Stimulated activated CD4-positive, alpha-beta T cell treated with anti-CD3 and anti-CD28 coated beads, Interleukin-2, amount 100 ng/mL, for 24 hours (primary cell): Measurements from ENCODE around the gene NTF4.
"Not testable (repeated sequence)": the region's sequence is repeated elsewhere in the genome, so short reads cannot be mapped to it uniquely, and the experiment has no call there.

Experiments used
- DNase-seq, 2 donors: peaks; one replicate each; pipeline ENCODE4 v3.0.0-alpha.2; 2020

The NTF4 gene

DNA sequence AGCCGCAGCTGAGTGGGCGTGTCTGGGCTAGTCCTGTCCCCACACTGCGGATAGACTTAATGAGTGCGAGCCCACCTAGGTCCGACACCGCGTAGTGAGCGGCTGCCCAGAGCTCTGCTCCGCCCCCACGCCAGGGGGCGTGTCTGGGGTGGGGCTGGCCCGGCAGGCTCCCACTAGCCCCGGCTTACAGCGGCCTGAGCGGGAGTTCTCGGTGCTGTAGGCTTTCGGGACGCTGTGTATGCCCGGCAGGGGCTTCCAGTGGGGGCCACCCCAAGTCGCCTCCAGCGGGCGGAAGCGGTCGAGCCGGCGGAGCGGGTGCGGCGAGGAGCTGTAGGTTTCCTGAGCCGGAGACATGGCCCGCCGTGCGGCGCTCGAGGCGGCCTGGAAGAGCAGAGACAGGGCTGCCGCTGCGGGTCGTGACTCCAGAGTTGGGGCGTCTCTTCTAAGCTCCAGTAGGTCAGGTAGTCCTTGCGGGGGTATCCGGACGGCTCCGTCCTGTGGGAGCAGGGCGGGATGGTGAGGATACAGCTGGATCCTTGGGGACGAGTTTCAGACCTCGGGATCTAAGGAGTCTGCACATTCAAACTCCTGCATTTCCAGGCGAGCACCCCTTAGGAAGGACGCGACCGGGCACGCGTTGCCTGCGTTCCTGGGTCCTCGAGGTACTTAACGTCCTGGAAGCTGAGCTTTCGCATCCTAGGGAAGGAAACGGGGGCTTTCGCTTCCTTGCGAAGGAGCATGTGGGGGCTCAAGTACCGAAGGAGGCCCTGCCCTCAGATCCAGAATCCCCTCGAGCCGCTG lies 8.3 kb downstream of the NTF4 start:
- peak; percentile 61 to 64 for DNase-seq

DNA sequence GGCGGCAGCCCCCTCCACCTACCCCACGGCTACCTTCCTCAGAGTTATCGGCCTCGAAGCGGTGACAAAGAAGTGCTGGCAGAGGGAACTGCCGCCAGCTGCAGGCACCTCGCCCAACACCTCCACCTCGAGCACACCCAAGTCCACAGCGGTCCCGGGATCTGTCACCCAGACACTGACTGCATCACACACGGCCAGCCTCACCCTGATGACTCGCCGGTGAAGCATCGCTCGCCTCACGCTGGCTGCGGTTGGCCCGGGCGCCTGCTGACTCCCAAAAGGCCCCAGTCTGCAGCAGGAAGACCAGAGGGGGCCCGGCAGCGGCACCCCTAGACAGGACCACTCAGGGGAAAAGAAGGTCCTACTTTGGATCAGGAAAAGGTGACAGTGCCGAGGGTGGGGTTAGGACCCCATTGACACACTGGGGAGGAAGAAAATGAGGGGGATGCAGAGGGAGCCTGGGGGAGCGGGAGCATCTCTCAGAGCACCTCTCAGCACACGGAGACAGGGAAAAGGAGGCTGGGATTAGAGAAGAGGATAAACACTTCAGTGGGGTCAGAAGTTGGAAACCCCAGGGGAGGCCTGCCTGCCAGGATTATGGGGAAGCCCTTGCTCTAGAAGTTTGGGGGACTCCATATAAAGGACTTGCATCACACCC lies 14.1 kb downstream of the NTF4 start:
- DNase-seq = not testable (repeated sequence)

DNA sequence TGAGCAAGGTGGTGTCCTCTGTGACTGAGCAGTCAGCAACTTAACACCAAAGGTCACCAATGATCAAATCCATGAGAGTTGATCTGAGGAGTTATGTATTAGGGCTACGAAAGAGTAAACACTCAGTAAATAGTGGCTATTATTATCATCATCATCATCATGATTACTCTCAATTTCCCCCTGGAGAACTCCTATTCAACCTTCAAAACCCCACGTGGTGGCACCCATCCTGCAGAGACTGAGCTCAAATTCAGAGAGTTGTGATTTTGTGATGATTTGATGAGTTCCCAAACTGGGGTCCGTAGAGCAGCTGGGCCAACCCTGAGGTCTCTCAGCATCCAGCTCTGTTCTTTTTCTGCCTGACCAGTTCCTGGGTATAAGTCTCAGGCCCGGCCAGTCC lies 14.8 kb downstream of the NTF4 start:
- not testable (repeated sequence) for DNase-seq

DNA sequence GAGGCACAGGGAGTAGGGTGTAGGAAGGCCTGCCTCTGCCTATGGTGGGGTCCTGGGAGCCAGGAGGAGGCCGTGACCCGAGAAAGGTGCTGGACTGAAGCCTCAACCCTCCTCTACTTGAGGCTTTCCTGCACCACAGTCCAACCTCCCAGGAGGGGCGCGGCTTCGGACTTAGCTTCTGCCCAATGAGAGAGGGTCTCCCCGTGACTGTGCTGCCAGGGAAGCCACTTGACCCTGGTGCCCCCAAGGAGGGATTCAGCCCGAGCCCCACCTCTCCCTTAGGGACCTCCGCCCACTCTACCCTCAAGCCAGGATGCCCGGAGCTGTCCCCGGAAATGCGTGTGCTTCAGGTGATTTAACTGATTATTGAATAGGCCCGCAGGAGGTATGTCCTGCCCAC lies 15.6 kb downstream of the NTF4 start, which contains the start of gene CGB8:
Gene CGB8 (minus strand): TSS at position 101 of the 400 bp plus-strand sequence. CDS start 372 bp downstream, outside the sequence.
- DNase-seq = not testable (repeated sequence)

DNA sequence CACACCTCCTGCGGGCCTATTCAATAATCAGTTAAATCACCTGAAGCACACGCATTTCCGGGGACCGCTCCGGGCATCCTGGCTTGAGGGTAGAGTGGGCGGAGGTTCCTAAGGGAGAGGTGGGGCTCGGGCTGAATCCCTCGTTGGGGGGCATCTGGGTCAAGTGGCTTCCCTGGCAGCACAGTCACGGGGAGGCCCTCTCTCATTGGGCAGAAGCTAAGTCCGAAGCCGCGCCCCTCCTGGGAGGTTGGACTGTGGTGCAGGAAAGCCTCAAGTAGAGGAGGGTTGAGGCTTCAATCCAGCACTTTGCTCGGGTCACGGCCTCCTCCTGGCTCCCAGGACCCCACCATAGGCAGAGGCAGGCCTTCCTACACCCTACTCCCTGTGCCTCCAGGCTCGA lies 21.1 kb downstream of the NTF4 start, which contains the start of gene CGB5:
Gene CGB5 (plus strand): TSS at position 301 of the 400 bp plus-strand sequence. CDS start 362 bp downstream, outside the sequence.
- not testable (repeated sequence) for DNase-seq

DNA sequence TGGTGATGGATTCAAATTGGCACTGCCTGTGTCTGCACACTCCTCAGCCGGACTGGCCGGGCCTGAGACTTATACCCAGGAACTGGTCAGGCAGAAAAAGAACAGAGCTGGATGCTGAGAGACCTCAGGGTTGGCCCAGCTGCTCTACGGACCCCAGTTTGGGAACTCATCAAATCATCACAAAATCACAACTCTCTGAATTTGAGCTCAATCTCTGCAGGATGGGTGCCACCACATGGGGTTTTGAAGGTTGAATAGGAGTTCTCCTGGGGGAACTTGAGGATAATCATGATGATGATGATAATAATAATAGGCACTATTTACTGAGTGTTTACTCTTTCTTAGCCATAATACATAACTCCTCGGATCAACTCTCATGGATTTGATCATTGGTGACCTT lies 22.0 kb downstream of the NTF4 start:
- not testable (repeated sequence) for DNase-seq

DNA sequence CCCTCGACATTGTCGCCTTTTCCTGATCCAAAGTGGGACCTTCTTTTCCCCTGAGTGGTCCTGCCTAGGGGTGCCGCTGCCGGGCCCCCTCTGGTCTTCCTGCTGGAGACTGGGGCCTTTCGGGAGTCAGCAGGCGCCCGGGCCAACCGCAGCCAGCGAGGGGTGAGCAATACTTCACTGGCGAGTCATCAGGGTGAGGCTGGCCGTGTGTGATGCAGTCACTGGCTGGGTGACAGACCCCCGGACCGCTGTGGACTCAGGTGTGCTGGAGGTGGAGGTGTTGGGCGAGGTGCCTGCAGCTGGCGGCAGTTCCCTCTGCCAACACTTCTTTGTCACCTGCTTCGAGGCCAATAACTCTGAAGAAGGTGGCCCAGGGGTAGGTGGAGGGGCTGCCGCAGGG lies 22.4 kb downstream of the NTF4 start:
- no peak for DNase-seq

DNA sequence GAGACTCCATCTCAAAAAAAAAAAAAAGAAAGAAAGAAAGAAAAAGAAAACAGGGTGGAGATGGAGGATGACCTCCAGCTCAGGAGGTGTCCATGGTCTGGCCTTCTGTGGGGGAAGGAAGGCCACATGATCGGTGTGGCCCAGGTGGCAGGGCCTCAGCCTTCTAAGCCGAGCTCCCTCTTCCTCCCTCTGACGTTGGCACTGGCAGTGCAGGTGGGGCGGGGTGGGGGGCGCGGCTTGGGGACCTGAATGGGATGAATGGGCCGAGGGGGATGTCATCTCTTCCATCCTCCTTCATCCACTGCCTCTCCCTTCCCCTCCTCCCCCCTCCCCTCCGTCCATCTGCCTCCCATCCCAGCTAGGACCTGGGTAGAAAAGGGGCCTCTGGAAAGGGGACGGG lies 24.9 kb downstream of the NTF4 start:
- not testable (repeated sequence) for DNase-seq

DNA sequence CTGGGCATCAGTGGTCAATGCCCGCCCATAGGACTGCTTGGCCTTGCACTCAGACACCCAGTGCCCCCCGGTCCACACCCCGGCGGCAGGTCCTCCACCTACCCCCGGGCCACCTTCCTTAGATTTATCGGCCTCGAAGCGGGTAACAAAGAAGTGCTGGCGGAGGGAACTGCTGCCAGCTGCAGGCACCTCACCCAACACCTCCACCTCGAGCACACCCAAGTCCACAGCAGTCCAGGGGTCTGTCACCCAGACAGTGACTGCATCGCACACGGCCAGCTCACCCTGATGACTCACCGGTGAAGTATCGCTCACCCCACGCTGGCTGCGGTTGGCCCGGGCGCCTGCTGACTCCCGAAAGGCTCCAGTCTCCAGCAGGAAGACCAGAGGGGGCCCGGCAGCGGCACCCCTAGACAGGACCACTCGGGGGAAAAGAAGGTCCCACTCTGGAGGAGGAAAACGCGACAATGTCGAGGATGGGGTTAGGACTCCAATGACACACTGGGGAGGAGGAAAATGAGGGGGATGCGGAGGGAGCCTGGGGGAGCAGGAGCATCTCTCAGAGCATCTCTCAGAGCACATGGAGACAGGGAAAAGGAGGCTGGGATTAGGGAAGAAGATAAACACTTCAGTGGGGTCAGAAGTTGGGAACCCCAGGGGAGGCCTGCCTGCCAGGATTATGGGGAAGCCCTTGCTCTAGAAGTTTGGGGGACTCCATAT lies 25.9 kb downstream of the NTF4 start:
- not testable (repeated sequence) for DNase-seq

DNA sequence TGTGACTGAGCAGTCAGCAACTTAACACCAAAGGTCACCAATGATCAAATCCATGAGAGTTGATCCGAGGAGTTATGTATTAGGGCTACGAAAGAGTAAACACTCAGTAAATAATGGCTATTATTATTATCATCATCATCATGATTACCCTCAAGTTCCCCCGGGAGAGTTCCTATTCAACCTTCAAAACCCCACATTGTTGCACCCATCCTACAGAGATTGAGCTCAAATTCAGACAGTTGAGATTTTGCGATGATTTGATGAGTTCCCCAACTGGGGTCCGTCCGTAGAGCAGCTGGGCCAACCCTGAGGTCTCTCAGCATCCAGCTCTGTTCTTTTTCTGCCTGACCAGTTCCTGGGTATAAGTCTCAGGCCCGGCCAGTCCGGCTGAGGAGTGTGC lies 26.5 kb downstream of the NTF4 start:
- not testable (repeated sequence) for DNase-seq

DNA sequence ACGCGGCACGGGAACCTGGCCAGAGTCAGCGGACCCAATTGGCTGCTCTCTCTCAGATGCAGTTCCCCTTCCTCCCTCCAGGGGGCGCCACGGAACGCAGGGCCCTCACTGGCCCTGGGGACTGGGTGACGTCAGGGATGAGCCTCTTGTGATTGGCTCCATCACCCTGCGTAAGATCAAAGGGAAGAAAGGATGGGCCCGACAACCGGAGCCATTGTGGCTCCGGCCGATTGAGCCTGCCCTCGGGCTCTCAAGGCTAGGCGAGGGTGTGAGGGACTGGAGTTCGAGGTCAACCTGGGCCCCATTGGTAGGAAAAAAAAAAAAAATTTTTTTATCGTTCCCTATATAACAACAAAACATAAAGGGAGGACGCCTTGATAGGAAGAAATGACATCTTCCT lies 27.8 kb downstream of the NTF4 start, which contains the start of gene CGB1:
Gene CGB1 (minus strand): TSS at position 81 of the 400 bp plus-strand sequence. CDS start 184 bp downstream, outside the sequence.
- DNase-seq = peak; percentile 43 to 65

DNA sequence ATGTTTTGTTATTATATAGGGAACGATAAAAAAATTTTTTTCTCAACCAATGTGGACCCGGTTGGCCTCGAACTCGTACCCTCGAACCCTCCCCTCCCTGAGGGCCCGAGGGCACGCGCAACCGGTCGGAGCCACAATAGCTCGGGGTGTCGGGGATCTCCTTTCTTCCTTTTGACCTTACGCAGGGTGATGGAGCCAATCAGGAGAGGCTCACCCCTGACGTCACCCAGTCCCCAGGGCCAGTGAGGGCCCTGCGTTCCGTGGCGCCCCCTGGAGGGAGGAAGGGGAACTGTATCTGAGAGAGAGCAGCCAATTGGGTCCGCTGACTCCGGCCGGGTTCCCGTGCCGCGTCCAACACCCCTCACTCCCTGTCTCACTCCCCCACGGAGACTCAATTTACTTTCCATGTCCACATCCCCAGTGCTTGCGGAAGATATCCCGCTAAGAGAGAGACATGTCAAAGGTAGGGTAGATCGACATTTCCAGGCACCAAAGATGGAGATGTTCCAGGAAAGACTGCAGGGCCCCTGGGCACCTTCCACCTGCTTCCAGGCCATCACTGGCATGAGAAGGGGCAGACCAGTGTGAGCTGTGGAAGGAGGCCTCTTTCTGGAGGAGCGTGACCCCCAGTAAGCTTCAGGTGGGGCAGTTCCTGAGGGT lies 32.8 kb downstream of the NTF4 start, which contains the start of gene CGB2:
Gene CGB2 (plus strand): TSS at position 249 of the 660 bp plus-strand sequence. CDS start 206 bp downstream, at position 455.
- DNase-seq = peak; percentile 58 to 81

DNA sequence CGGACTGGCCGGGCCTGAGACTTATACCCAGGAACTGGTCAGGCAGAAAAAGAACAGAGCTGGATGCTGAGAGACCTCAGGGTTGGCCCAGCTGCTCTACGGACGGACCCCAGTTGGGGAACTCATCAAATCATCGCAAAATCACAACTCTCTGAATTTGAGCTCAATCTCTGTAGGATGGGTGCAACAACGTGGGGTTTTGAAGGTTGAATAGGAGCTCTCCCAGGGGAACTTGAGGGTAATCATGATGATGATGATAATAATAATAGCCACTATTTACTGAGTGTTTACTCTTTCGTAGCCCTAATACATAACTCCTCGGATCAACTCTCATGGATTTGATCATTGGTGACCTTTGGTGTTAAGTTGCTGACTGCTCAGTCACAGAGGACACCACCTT lies 34.3 kb downstream of the NTF4 start:
- not testable (repeated sequence) for DNase-seq

DNA sequence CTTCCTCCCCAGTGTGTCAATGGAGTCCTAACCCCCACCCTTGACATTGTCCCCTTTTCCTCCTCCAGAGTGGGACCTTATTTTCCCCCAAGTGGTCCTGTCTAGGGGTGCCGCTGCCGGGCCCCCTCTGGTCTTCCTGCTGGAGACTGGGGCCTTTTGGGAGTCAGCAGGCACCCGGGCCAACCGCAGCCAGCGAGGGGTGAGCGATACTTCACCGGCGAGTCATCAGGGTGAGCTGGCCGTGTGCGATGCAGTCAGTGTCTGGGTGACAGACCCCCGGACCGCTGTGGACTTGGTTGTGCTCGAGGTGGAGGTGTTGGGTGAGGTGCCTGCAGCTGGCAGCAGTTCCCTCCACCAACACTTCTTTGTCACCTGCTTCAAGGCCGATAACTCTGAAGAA lies 34.9 kb downstream of the NTF4 start:
- DNase-seq = not testable (repeated sequence)

DNA sequence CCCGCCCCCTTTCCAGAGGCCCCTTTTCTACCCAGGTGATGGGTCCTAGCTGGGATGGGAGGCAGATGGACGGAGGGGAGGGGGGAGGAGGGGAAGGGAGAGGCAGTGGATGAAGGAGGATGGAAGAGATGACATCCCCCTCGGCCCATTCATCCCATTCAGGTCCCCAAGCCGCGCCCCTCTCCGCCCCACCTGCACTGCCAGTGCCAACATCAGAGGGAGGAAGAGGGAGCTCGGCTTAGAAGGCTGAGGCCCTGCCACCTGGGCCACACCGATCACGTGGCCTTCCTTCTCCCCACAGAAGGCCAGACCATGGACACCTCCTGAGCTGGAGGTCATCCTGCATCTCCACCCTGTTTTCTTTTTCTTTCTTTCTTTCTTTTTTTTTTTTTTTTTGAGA lies 35.9 kb downstream of the NTF4 start:
- DNase-seq = not testable (repeated sequence)

DNA sequence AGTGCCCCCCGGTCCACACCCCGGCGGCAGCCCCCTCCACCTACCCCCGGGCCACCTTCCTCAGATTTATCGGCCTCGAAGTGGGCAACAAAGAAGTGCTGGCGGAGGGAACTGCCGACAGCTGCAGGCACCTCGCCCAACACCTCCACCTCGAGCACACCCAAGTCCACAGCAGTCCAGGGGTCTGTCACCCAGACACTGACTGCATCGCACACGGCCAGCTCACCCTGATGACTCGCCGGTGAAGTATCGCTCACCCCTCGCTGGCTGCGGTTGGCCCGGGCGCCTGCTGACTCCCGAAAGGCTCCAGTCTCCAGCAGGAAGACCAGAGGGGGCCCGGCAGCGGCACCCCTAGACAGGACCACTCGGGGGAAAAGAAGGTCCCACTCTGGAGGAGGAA lies 39.0 kb downstream of the NTF4 start:
- not testable (repeated sequence) for DNase-seq

DNA sequence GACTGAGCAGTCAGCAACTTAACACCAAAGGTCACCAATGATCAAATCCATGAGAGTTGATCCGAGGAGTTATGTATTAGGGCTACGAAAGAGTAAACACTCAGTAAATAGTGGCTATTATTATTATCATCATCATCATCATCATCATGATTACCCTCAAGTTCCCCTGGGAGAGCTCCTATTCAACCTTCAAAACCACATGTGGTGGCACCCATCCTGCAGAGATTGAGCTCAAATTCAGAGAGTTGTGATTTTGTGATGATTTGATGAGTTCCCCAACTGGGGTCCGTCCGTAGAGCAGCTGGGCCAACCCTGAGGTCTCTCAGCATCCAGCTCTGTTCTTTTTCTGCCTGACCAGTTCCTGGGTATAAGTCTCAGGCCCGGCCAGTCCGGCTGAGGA lies 39.5 kb downstream of the NTF4 start:
- not testable (repeated sequence) for DNase-seq

DNA sequence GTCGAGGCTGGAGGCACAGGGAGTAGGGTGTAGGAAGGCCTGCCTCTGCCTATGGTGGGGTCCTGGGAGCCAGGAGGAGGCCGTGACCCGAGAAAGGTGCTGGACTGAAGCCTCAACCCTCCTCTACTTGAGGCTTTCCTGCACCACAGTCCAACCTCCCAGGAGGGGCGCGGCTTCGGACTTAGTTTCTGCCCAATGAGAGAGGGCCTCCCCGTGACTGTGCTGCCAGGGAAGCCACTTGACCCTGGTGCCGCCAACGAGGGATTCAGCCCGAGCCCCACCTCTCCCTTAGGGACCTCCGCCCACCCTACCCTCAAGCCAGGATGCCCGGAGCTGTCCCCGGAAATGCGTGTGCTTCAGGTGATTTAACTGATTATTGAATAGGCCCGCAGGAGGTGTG lies 40.4 kb downstream of the NTF4 start, which contains the start of gene CGB3:
Gene CGB3 (minus strand): TSS at position 101 of the 400 bp plus-strand sequence. CDS start 362 bp downstream, outside the sequence.
- DNase-seq = not testable (repeated sequence)

DNA sequence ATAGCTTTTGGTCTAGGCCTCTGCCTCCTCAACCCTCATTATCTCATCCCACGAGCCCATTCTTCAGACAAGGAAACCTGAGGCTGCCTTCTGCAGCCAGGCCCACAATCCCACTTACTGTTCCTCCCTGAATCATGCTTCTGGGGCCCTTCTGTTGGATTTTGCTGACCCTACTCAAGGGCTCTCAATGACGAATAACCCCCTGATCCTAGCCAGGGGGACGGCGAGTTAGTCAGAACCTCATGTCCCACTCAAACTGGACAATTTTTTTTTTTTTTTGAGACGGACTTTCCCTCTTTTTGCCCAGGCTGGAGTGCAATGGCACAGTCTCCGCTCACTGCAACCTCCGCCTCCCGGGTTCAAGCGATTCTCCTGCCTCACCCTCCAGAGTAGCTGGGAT lies 42.5 kb downstream of the NTF4 start:
- no peak for DNase-seq

DNA sequence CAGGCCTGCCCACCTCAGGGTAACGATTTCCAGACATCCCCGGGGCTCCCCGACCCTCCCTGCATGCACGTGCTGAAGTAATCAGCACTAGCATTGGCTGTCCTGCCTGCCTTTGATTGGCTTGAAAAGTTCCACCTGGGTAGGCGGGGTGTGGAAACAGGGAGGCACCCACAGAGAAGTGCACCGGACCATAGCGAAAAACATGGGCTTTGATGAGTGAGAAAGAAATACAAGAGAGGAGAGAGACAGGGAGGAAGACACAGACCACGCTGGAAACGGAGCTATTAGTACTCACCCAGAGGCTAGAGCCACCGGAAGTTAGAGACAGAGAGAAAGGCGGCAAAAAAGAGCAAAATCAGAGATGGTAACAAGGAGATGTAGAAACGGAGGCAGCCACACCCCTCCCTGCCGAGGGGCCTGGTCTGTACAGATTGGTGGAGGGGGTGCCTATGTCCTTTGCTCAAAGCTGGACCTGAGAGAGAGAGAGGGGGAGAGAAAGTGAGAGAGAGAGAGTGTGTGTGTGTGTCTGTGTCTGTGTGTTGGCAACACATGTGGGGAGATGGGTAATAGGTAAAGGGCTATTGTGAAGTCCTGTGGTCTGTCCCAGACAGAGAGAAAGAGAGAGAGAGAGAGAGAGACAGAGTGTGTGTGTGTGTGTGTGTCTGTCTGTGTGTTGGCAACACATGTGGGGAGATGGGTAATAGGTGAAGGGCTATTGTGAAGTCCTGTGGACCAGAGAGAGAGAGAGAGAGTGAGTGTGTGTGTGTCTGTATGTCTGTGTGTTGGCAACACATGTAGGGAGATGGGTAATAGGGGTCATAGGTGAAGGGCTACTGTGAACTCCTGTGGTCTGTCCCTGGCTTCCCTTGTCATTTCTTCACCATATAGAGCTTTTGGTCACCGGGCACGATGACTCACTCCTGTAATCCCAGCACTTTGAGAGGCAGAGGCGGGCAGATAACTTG lies 43.4 kb downstream of the NTF4 start:
- no peak for DNase-seq

DNA sequence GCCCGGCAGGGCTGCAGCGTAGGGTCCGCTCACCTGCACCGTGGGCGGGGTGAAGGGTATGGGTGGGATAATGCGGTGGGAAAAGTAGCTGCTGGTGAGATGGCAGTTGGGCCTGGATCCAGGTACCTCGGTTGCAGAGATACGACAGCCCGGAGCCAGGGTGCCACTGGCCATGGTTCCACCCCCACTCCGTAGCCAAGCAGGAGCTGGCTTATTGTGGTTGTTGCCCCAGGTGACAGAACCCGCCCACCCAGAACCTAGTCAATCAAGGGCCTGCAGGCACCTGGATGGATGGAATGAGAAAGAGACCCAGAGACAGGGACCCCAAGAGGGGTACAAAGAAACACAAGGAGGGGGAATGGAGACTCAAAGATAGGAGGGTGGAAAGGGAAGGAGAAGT lies 44.3 kb downstream of the NTF4 start:
- no peak for DNase-seq
